Neural crest cell (in vitro differentiated cells): ENCODE data around the gene SFXN2. TPM values are rescaled to one million over a fixed set of nuclear protein-coding genes. Genes with fewer than 3 reads are reported as not detected.

Experiments used
- DNase-seq: peaks from one replicate; pipeline ENCODE4 v3.0.0; 2021; ENCODE audit warnings: low read depth, mixed read lengths, low spot score
- H3K27ac Mint-ChIP-seq: one replicate; pipeline ENCODE4 v1.8.0; 2021; ENCODE audit warnings: mild to moderate bottlenecking, mixed read lengths; ENCODE audit not compliant: unreplicated experiment
- H3K27me3 Mint-ChIP-seq: 2 replicates; pipeline ENCODE4 v1.8.0; 2021; ENCODE audit warnings: low read depth, mild to moderate bottlenecking, mixed read lengths
- H3K36me3 Mint-ChIP-seq: 2 replicates; pipeline ENCODE4 v1.8.0; 2021; ENCODE audit warnings: low read depth, mild to moderate bottlenecking, mixed read lengths
- H3K4me1 Mint-ChIP-seq: 2 replicates; pipeline ENCODE4 v1.8.0; 2021; ENCODE audit warnings: mixed read lengths
- H3K4me3 Mint-ChIP-seq: one replicate; pipeline ENCODE4 v1.8.0; 2021; ENCODE audit warnings: mild to moderate bottlenecking, mixed read lengths
- H3K9me3 Mint-ChIP-seq: 2 replicates; pipeline ENCODE4 v1.8.0; 2021; ENCODE audit warnings: mixed read lengths
- total RNA-seq: library from RNA; stranded (reverse); gene quantifications from 2 replicates; pipeline ENCODE4 v1.2.1, GENCODE V29; 2021
- TF ChIP-seq, protein P1 (sequence below): fragments of 200-600 bp; sonication (generic); conservative IDR thresholded peaks from 2 replicates; pipeline ENCODE4 v1.5.0; 2021; ENCODE audit warnings: antibody characterized with exemption, mild to moderate bottlenecking

Gene SFXN2
- total RNA-seq, 1 donor from 2014 or later = 36.6 TPM

DNA sequence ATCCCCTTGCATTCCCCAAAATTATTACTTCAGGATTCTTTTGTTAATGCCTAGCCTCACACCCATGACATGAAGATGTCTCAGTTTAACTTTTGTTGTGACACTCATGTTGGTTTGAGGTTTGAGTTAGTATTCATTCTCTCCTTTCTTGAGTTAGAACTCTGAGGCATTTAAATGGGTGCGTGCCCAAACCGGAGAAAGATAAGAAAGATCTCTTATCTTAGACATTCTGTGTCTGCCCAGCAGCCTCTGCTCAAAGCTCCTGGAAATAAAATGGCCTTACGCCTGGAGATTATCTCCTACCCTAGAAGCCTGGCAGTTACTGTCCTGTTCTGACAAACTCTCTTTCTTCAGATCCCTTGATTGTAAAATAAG, 55.7 kb downstream of the SFXN2 start:
- Mint-ChIP-seq H3K27me3 (peaks cover 17% of the 10 kb centered on the region), H3K27ac (no peak overlapping the region)

DNA sequence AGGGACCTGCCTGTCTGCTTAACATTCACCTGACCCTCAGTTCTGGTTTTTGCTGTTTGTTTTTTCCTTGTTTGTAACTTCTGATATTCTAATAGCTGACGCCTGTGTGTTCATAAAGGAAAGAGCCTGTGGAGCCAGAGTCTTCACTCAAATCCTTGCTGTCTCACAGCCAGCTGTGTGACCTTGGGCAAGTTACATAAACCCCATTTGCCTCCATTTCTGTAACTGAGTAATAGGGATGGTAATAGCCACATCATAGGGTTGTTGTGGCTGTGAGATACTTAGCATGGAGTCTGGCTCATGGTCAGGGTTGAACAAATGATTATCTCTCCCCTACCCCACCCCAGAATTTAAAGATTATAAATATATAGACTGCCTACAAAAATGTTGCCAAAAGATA, 56.4 kb downstream of the SFXN2 start:
- TF ChIP-seq, protein P1, sequence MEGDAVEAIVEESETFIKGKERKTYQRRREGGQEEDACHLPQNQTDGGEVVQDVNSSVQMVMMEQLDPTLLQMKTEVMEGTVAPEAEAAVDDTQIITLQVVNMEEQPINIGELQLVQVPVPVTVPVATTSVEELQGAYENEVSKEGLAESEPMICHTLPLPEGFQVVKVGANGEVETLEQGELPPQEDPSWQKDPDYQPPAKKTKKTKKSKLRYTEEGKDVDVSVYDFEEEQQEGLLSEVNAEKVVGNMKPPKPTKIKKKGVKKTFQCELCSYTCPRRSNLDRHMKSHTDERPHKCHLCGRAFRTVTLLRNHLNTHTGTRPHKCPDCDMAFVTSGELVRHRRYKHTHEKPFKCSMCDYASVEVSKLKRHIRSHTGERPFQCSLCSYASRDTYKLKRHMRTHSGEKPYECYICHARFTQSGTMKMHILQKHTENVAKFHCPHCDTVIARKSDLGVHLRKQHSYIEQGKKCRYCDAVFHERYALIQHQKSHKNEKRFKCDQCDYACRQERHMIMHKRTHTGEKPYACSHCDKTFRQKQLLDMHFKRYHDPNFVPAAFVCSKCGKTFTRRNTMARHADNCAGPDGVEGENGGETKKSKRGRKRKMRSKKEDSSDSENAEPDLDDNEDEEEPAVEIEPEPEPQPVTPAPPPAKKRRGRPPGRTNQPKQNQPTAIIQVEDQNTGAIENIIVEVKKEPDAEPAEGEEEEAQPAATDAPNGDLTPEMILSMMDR = no peak
- Mint-ChIP-seq H3K36me3 (peaks cover 2% of the 10 kb centered on the region), H3K4me3 (no peak overlapping the region), H3K27ac (no peak overlapping the region), H3K4me1 (peaks cover 41% of the 10 kb centered on the region), H3K9me3 (no peaks in the 10 kb centered on the region), H3K27me3 (peaks cover 14% of the 10 kb centered on the region)
- DNase-seq = no peak

More for the DNA sequence above, 55.7 kb downstream of the SFXN2 start:
- Mint-ChIP-seq H3K4me3 (no peak overlapping the region), H3K4me1 (peaks cover 34% of the 10 kb centered on the region), H3K36me3 (peaks cover 2% of the 10 kb centered on the region), H3K9me3 (no peaks in the 10 kb centered on the region)
- TF ChIP-seq, protein P1 = no peak
- no peak for DNase-seq

DNA sequence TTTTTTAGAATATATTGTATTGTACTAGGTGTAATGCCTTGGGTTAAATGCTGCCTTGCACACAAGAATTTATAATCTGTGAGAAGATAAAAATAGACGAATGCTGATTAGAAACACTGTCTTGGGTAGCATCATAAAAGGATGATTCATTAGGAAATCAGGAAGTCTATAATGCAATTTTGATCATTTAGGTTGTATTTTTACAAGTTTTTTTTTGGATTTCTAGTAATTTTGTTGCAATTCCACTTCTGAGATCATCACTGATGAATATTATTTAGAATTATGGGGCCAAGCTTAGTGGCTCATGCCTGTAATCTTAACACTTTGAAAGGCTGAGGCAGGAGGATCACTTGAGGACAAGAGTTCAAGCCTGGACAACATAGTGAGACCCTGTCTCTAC, 58.9 kb downstream of the SFXN2 start:
- TF ChIP-seq, protein P1 = no peak
- Mint-ChIP-seq H3K4me3 (no peak overlapping the region), H3K4me1 (peaks cover 59% of the 10 kb centered on the region), H3K27me3 (peaks cover 9% of the 10 kb centered on the region), H3K36me3 (no peaks in the 10 kb centered on the region), H3K9me3 (no peaks in the 10 kb centered on the region), H3K27ac (no peak overlapping the region)
- no peak for DNase-seq

DNA sequence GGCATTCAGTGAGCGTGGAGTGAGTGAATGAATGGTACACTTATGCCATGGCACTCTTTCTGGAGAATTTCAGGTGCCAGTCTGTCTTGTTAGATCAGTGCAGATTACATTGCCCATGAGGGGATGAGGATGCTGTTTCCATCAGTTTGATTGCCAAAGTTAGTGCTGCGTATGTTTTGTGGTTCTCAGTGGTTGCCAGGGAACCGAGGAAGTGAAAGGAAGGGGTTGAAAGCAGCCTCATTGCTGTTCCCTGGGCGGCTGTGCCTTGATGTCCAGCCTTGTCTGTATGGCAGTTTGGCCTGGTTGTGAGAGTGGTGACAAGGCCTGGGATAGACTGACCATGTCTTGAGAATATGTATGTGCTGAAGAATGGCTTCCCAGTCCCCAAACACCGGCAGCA, 59.5 kb downstream of the SFXN2 start:
- H3K36me3 Mint-ChIP-seq = no peaks in the 10 kb centered on the region
- peak overlapping the region; percentile 73 for H3K27ac Mint-ChIP-seq
- peak overlapping the region; percentile 15 for H3K4me3 Mint-ChIP-seq
- peaks cover 63% of the 10 kb centered on the region for H3K4me1 Mint-ChIP-seq
- H3K27me3 Mint-ChIP-seq = peaks cover 9% of the 10 kb centered on the region
- DNase-seq = no peak
- H3K9me3 Mint-ChIP-seq = no peaks in the 10 kb centered on the region
- TF ChIP-seq, protein P1 = no peak

DNA sequence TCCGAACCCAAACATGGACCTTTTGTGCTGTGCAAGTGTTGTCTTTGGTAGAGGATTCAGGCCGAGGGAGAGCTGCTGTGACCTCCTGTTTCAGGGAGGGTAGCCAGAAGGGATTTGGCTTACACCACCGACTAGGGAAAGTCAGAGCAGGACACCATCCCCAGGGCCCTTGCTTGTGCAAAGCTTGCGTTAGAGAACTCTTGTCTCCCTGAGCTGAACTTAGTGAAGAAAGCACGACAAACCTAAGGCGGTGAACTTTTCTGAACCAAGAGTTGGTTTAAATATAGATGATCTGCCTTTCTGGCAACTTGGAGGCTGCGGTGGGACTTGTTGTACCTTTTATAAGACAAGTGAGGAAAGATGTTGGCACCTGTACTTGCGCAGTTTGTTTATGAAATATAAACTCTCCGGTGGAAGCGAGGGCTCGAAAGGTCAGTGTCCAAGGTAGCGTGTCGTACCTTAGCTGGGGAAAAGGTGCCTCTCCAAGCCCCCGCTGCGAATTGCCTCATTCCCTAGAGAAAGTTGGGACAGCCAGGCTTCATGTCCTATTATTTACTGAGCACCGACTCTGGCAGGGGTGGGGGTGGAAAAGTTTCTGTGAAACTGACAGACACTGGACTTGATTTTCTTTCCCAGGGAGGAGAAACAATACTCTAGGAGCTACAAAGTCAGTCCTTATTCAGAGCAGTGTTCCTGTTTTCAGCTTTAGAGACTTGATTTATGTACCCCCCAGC, 60.9 kb downstream of the SFXN2 start:
- Mint-ChIP-seq H3K4me1 (peaks cover 60% of the 10 kb centered on the region), H3K4me3 (peak overlapping the region; percentile 78), H3K36me3 (no peaks in the 10 kb centered on the region), H3K9me3 (no peaks in the 10 kb centered on the region), H3K27me3 (peaks cover 4% of the 10 kb centered on the region), H3K27ac (peak overlapping the region; percentile 79)
- TF ChIP-seq, protein P1 = no peak
- no peak for DNase-seq
